AG20443 (cell line): ENCODE measurements around the gene MAGED4.
"Not testable (repeated sequence)": the region's sequence is repeated elsewhere in the genome, so short reads cannot be mapped to it uniquely, and the experiment has no call there.

Experiments used
- DNase-seq: peaks from one replicate; pipeline ENCODE4 v3.0.0; 2012; ENCODE audit warnings: low spot score, mixed read lengths

MAGED4 gene

GRCh38 chrX:52184440-52185077 lies at the start of gene MAGED4:
Gene MAGED4, plus strand, starts transcription at chrX:52184888. Its CDS starts 1,035 bp downstream, at chrX:52185923.
- DNase-seq: not testable (repeated sequence)

DNA sequence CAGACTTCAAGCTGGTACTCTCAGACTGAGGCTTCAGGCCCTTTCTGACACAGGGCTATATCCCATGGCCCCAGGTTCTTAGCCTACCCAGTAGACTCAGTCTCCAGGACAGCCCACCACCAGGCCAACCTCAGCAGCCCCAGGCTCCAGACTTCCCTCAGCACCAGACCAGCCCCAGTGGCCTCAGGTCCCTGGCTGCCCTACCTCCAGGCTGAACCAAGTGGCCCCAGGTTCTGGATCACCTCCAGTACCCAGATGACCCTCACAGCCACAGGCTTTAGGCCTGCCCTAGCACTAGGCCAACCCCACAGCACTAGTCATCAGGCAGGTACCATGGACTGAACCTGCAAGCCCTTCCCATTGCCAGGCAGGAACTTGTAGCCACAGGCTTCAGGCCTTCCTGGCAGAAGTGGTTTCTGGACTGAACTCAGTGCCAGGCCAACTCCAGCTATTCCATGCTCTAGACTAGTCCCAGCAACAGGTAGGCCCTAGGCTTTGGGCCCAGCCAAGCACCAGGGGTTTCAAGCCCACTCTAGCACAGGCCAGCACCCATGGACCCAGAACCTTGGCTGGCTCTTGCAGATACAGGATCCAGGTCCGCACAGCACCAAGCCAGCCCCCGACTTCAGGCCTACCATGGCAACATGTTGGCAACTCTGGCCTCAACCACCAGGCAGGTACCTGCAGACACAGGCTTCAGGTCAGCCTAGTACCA lies 45.7 kb upstream of the MAGED4 start:
- DNase-seq: no peak

DNA sequence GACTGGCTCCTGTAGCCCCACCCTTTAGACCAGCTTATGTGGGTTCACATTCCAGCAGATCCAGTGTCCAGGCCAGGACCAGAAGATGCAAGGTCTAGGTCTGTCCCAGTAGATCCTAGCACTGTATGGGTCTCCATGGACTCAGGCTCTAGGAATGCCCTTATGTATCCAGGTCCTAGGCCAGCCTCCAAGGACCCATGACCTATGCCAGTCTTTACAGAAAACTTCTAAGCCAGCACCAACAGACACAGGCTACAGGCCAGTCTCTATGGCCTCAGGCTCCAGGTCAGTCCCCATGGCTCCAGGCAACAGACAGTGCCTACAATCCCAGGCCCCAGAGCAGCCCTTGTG lies 45.2 kb upstream of the MAGED4 start:
- DNase-seq: no peak

DNA sequence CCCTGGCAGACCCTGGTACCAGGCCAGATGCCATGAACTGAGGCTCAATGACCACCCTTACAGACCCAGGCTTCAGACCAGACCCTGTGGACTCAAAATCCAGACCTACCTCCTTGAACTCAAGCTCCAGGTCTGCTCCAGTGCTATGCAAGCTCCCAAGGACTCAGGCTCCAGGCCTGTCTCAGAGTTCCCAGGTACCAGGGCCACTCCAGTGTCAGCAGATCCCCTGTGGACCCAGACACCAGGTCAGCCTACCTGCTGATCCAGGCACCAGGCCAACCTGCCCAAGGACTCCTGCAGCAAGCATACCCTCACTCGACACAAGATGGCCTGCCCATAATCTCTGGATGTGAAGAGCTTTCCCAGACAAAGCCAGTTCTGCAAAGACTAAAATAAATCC lies 44.7 kb upstream of the MAGED4 start:
- no peak for DNase-seq

DNA sequence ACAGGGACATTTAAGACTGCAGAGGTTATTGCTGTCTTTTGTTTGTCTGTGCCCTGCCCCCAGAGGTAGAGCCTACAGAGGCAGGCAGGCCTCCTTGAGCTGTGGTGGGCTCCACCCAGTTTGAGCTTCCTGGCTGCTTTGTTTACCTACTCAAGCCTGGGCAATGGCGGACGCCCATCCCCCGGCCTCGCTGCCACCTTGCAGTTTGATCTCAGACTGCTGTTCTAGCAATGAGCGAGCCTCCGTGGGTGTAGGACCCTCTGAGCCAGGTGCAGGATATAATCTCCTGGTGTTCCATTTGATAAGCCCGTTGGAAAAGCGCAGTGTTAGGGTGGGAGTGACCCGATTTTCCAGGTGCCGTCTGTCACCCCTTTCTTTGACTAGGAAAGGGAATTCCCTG lies 34.0 kb upstream of the MAGED4 start:
- DNase-seq: not testable (repeated sequence)

GRCh38 chrX:52160140-52160539 lies 24.5 kb upstream of the MAGED4 start:
- not testable (repeated sequence) for DNase-seq

DNA sequence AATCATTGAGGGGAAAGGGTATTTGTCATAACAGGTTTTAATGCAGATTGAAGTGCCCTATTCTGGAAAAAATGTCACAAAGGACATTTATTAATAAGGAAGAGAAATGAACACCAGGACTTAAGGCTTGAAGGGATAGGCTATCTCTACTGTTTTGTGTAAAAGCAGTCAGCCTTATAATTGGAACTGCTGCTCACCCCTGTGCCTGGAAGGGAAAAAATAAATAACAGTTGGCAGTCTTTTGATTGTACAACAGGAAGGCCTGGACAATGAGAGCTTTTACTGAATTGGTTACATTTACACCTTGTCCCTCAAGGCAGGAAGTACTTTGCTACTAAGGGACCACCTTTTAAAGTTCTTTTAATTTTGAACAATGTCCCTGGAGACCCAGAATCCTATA lies 17.8 kb upstream of the MAGED4 start:
- DNase-seq: no peak

DNA sequence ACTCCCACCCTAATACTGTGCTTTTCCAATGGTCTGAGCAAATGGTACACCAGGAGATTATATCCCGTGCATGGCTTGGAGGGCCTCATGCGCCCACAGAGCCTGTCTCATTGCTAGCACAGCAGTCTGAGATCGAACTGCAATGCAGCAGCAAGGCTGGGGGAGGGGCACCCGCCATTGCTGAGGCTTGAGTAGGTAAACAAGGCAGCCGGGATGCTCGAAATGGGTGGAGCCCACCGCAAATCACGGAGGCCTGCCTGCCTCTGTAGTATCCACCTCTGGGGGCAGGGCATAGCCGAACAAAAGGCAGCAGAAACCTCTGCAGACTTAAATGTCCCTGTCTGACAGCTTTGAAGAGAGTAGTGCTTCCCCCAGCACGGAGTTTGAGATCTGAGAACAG lies 13.6 kb upstream of the MAGED4 start:
- DNase-seq: not testable (repeated sequence)

DNA sequence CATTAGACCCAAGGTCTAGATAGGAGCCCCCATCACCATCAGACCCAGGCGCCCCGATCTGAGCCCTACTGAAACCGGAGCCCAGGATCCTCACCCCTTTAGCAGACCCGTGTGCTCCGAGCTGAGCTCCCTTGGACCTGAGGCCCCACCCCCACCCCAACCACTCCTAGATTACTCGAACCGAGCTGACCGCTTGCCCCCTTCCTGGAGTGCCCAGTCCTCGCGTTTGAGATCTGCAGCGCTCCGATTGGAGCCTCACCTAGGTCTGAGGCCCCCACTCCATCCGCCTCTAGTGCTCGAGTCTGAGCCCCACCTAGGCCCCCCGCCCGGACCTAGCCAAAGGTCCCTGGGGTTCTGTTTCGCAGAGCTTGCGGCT lies 378 bp downstream of the MAGED4 start:
- not testable (repeated sequence) for DNase-seq

DNA sequence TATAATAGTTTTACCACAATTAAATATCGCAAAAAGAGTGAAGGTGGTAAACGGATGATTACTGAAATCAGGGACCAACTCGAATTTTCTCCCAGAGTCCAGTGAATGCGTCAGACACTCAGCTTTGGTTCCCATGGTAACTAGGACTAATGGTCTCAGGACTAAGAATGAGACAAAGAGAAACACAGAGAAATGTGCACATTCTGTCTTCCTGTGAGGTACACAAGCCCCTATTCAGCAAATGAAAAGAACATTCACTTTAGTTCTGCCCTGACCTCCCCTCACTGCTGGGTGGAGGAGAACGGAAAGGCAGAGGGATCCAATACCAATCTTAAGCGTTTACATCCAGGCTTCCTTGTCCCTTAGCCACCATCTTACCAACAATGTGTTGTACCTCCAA lies 26.7 kb downstream of the MAGED4 start:
- not testable (repeated sequence) for DNase-seq

DNA sequence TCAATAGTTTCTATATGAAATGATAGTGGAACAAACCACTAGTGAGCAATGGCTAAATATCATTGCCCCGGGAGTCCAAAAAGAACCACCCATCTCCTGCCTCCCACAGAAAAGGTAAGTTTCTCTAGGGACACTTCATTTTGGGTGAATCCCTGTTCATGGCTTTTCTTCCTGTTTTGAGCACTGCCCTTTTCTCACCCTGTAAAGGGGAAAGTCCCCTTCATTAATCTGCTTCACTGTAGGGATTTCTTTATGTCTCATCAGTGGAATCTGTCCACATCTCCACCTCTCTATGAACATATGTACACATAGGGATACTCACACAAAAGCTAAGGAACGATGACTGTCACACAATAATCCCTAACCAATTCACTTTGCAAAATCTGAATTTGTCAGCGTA lies 28.6 kb downstream of the MAGED4 start:
- DNase-seq: no peak

DNA sequence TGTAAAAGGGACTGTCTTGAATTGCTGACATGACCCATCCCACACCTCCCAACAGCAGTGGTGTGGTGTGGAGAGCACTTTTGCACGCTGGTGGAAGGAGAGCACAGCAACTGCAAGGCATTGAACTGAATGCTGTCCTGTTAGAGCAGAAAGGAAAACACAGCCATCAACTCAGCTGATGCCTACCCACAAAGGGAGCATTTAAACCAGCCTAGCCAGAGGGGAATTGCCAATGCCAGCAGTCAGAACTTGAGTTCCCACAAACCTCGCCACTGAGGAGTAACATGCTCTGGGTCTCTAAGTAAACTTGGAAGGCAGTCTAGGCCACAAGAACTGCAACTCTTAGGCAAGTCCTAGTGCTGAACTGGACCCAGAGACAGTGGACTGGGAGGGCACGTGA lies 31.9 kb downstream of the MAGED4 start:
- DNase-seq: no peak

GRCh38 chrX:52217494-52218160 lies 32.9 kb downstream of the MAGED4 start:
- DNase-seq: no peak

DNA sequence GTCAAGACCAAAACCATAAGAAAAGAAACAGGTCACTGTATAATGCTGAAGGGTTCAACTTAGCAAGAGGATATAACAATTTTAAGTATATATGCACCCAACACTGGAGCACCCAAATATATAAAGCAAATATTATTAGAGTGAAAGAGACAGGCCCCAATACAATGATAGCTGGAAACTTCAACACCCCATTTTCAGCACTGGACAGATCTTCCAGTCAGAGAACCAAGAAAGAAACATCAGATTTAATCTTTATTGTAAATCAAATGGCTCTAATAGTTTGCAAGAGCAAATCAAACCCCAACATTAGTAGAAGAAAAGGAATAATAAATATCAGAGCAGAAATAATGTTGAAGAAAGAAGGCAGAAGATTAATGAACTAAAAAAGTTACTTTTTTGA lies 36.2 kb downstream of the MAGED4 start:
- no peak for DNase-seq
